Fibroblast of lung (primary cell): ENCODE data around the gene TNFSF13.

Experiments
- CTCF ChIP-seq, 2 donors: IDR thresholded peaks in 1 of 2; conservative IDR thresholded peaks in 1 of 2; 1 replicate in 1 of 2; 2 replicates in 1 of 2; pipeline ENCODE4 v1.5.1; 2011 to 2012; ENCODE audit warnings: low read length in 2 of 2, control low read depth in 1 of 2, inconsistent platforms in 1 of 2, low read depth in 1 of 2, mild to moderate bottlenecking in 1 of 2
- EZH2 ChIP-seq: IDR thresholded peaks from 2 replicates; pipeline ENCODE4 v1.5.1; 2012; ENCODE audit warnings: low read length, control low read depth, mild to moderate bottlenecking; ENCODE audit errors: missing control alignments

- TF ChIP-seq CTCF (conservative IDR thresholded peaks at IDR 0.05 in 1 of 2, IDR thresholded peaks at IDR 0.05 in 1 of 2; ENCODE audit: low read depth in 1 of 2, low read length in 2 of 2): no peak
- no peak for TF ChIP-seq EZH2
Observed at GRCh38 chr17:7550344-7550743, 8.2 kb upstream of the TNFSF13 start.
